Activated CD4-positive, alpha-beta T cell treated with anti-CD3 and anti-CD28 coated beads, Interleukin-2, amount 10 ng/mL, durations not matched to agents 7 days and 5 days (primary cell): ENCODE measurements around the gene DENND1A. TPM values are rescaled to one million over a fixed set of nuclear protein-coding genes. Genes with fewer than 3 reads are reported as not detected.

Source experiments
- CTCF ChIA-PET: fragments of 350-600 bp; sonication (Branson Sonifier 250); formaldehyde crosslinking; loops from one replicate; lab custom pipeline; 2021; ENCODE audit warnings: antibody characterized with exemption; lab: Charles Lee
- POLR2A ChIA-PET: fragments of 350-600 bp; sonication (Branson Sonifier 250); formaldehyde crosslinking; loops from one replicate; lab custom pipeline; 2021; ENCODE audit warnings: antibody characterized with exemption; lab: Charles Lee
- DNase-seq: peaks from one replicate; pipeline ENCODE4 v3.0.0-alpha.2; 2020
- H3K27ac Mint-ChIP-seq: one replicate; pipeline ENCODE4 v1.8.0; 2021; ENCODE audit warnings: mild to moderate bottlenecking, moderate library complexity, mixed read lengths
- H3K27me3 Mint-ChIP-seq: one replicate; pipeline ENCODE4 v1.8.0; 2021; ENCODE audit warnings: mixed read lengths
- H3K36me3 Mint-ChIP-seq: one replicate; pipeline ENCODE4 v1.8.0; 2021; ENCODE audit warnings: low read depth, mixed read lengths
- H3K4me1 Mint-ChIP-seq: one replicate; pipeline ENCODE4 v1.8.0; 2021; ENCODE audit warnings: mixed read lengths
- H3K4me3 Mint-ChIP-seq: one replicate; pipeline ENCODE4 v1.8.0; 2021; ENCODE audit warnings: mild to moderate bottlenecking, moderate library complexity, mixed read lengths
- H3K9me3 Mint-ChIP-seq: one replicate; pipeline ENCODE4 v1.8.0; 2021; ENCODE audit warnings: mixed read lengths
- total RNA-seq, 2 experiments: library from RNA; stranded (reverse); gene quantifications; one replicate each; pipeline ENCODE4 v1.2.3, GENCODE V29; 2021

Gene DENND1A
- total RNA-seq, 2 experiments from 2014 or later = 15.5 to 21.2 TPM

- no peak for DNase-seq
- H3K27ac Mint-ChIP-seq = peak overlapping the region; percentile 39
- H3K27me3 Mint-ChIP-seq = no peaks in the 10 kb centered on the region
- CTCF ChIA-PET = interaction anchor here (0.6 kb wide), 1 partner anchor 1033 kb away, joined by 3 read pairs; no protein-coding TSS in a partner anchor
- no peaks in the 10 kb centered on the region for H3K9me3 Mint-ChIP-seq
- POLR2A ChIA-PET = interaction anchor here (0.7 kb wide), 1 partner anchor 56 kb away, joined by 7 read pairs; no protein-coding TSS in a partner anchor
- no peak overlapping the region for H3K4me3 Mint-ChIP-seq
- H3K4me1 Mint-ChIP-seq = peaks cover 26% of the 10 kb centered on the region
- no peaks in the 10 kb centered on the region for H3K36me3 Mint-ChIP-seq
Measured at GRCh38 chr9:123358181-123358905, 571.6 kb downstream of the DENND1A start.

DNA sequence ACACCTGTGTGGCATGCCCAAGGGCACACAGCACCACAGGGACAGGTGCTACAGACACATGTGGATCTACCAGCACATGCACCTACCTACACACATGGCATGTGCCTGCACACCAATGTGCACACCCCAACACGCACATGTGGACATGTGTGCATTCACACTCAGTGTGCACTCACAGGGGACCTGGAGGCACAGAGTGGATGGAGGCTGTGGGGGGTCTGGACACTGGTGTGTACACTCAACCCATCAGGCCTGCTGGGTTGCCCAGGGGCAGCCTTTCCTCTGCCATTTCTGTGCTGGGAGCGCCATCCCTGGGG, 572.2 kb downstream of the DENND1A start:
- H3K36me3 Mint-ChIP-seq = no peaks in the 10 kb centered on the region
- H3K4me3 Mint-ChIP-seq = no peak overlapping the region
- no peak overlapping the region for H3K27ac Mint-ChIP-seq
- ChIA-PET POLR2A (no interaction called here), CTCF (no interaction called here)
- no peak for DNase-seq
- no peaks in the 10 kb centered on the region for H3K9me3 Mint-ChIP-seq
- H3K27me3 Mint-ChIP-seq = peaks cover 2% of the 10 kb centered on the region
- H3K4me1 Mint-ChIP-seq = peaks cover 26% of the 10 kb centered on the region

- ChIA-PET POLR2A (no interaction called here), CTCF (interaction anchor here (0.6 kb wide), 1 partner anchor 108 kb away, joined by 3 read pairs; no protein-coding TSS in a partner anchor)
- Mint-ChIP-seq H3K4me1 (peaks cover 26% of the 10 kb centered on the region), H3K4me3 (no peak overlapping the region), H3K36me3 (no peaks in the 10 kb centered on the region), H3K27ac (no peak overlapping the region), H3K9me3 (no peaks in the 10 kb centered on the region), H3K27me3 (peaks cover 4% of the 10 kb centered on the region)
- no peak for DNase-seq
Measured at GRCh38 chr9:123356851-123357742, 572.8 kb downstream of the DENND1A start.

GRCh38 chr9:123355761-123356431, 574.0 kb downstream of the DENND1A start, which contains the start of gene CRB2:
Gene CRB2, plus strand, starts transcription at chr9:123356197. Its CDS starts 64 bp downstream, at chr9:123356261.
- H3K27me3 Mint-ChIP-seq = peaks cover 4% of the 10 kb centered on the region
- no peaks in the 10 kb centered on the region for H3K36me3 Mint-ChIP-seq
- H3K4me3 Mint-ChIP-seq = no peak within 1 kb of the TSS
- DNase-seq = no peak
- CTCF ChIA-PET = interaction anchor here (0.6 to 2.9 kb wide), 3 partner anchors 16 to 109 kb away, joined by 3 to 11 read pairs (median 3); no protein-coding TSS in a partner anchor
- POLR2A ChIA-PET = no interaction called here
- H3K27ac Mint-ChIP-seq = peak within 1 kb of the TSS; percentile 62
- H3K4me1 Mint-ChIP-seq = peaks cover 26% of the 10 kb centered on the region
- no peaks in the 10 kb centered on the region for H3K9me3 Mint-ChIP-seq

GRCh38 chr9:123354806-123355508, 575.0 kb downstream of the DENND1A start:
- H3K4me3 Mint-ChIP-seq = no peak overlapping the region
- no peak for DNase-seq
- peaks cover 9% of the 10 kb centered on the region for H3K27me3 Mint-ChIP-seq
- peaks cover 19% of the 10 kb centered on the region for H3K4me1 Mint-ChIP-seq
- no peaks in the 10 kb centered on the region for H3K36me3 Mint-ChIP-seq
- peak overlapping the region; percentile 62 for H3K27ac Mint-ChIP-seq
- no peaks in the 10 kb centered on the region for H3K9me3 Mint-ChIP-seq
- POLR2A ChIA-PET = no interaction called here
- CTCF ChIA-PET = interaction anchor here (0.5 to 2.9 kb wide), 9 partner anchors 11 to 892 kb away, joined by 3 to 11 read pairs (median 3); no protein-coding TSS in a partner anchor

DNA sequence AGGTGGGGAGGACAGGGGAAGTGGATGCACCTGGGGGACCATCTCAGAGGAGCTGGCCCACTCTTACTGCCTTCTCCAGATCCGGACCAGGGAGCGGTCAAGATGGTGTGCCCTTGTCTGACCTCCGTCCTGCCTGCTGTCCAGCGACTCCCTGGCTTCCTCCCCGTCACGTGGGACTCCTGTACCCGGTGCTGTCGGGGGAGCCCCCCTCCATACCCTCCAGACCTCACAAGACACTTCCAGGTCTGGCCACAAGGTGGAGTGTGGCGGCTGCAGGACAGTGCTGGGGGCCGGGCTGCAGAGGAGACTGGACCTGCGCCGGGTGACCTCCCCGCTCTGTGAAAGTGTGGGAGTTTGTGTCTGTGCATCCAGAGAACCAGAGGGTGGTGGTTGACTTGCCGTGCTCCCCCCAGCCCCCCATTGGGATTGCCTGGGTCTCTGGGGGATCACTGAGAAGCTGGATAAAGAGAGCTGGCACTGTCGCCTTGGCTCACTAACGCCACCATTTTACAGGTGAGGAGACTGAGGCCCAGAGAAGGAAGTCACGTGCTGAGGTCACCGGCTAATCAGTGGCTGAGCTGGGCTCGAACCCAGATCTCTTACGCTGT, 575.8 kb downstream of the DENND1A start:
- Mint-ChIP-seq H3K4me3 (no peak overlapping the region), H3K9me3 (no peaks in the 10 kb centered on the region), H3K27ac (no peak overlapping the region), H3K4me1 (peaks cover 11% of the 10 kb centered on the region), H3K36me3 (no peaks in the 10 kb centered on the region), H3K27me3 (peaks cover 9% of the 10 kb centered on the region)
- DNase-seq = peak; percentile 57
- ChIA-PET POLR2A (no interaction called here), CTCF (interaction anchor here (0.5 to 2.9 kb wide), 10 partner anchors 10 to 517 kb away, joined by 3 to 11 read pairs (median 3); no protein-coding TSS in a partner anchor)

- H3K4me3 Mint-ChIP-seq = no peak overlapping the region
- H3K27me3 Mint-ChIP-seq = peaks cover 9% of the 10 kb centered on the region
- no peaks in the 10 kb centered on the region for H3K9me3 Mint-ChIP-seq
- peaks cover under 1% of the 10 kb centered on the region for H3K4me1 Mint-ChIP-seq
- H3K36me3 Mint-ChIP-seq = no peaks in the 10 kb centered on the region
- no peak for DNase-seq
- H3K27ac Mint-ChIP-seq = no peak overlapping the region
- POLR2A ChIA-PET = no interaction called here
- CTCF ChIA-PET = interaction anchor here (0.9 to 2.9 kb wide), 3 partner anchors 13 to 43 kb away, joined by 3 to 11 read pairs (median 4); no protein-coding TSS in a partner anchor
Measured at GRCh38 chr9:123353041-123353440, 576.9 kb downstream of the DENND1A start.

DNA sequence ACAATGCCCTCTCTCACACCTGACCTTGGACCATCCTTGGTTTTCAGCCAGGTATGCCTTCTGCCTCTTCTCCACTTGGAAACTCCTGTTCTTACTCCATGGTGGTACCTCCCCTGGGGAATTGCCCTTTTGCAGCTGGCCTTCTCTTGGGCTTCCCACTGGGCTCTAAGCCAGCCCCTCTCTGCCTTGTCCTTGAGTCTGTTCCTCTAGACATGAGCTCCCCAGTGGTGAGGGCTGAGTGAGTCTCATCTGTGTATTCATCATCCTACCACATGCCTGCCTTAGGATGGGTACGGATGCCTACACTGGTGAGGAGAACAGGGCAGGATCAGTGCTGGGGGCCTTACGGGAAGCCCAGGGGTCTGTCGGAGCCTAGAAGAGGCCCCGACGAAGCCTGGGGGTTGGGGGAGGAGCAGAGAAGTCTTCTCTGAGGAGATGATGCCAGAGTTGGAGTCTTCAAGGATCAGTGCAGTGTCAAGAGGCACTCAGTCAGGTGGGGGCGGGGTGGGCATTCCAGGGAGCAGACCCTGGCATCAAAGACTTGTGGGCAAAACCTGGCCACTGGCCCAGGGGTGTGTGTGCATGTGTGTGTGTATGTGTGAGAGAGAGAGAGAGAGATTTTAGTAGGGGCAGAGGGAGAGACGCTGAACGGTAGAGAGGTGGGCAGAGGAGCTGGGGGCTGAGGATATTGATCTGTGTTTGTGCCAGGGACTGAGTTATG, 579.2 kb downstream of the DENND1A start:
- no peak overlapping the region for H3K27ac Mint-ChIP-seq
- no peak for DNase-seq
- POLR2A ChIA-PET = no interaction called here
- H3K4me3 Mint-ChIP-seq = no peak overlapping the region
- peaks cover 9% of the 10 kb centered on the region for H3K27me3 Mint-ChIP-seq
- no peaks in the 10 kb centered on the region for H3K36me3 Mint-ChIP-seq
- CTCF ChIA-PET = interaction anchor here (0.9 to 1.8 kb wide), 10 partner anchors 9 to 887 kb away, joined by 3 to 19 read pairs (median 5); no protein-coding TSS in a partner anchor
- no peaks in the 10 kb centered on the region for H3K9me3 Mint-ChIP-seq
- H3K4me1 Mint-ChIP-seq = no peaks in the 10 kb centered on the region

- no peaks in the 10 kb centered on the region for H3K36me3 Mint-ChIP-seq
- POLR2A ChIA-PET = no interaction called here
- DNase-seq = peak; percentile 76
- H3K4me1 Mint-ChIP-seq = no peaks in the 10 kb centered on the region
- CTCF ChIA-PET = interaction anchor here (0.5 to 1.8 kb wide), 17 partner anchors 10 to 897 kb away, joined by 3 to 19 read pairs (median 4); no protein-coding TSS in a partner anchor
- no peak overlapping the region for H3K27ac Mint-ChIP-seq
- no peak overlapping the region for H3K4me3 Mint-ChIP-seq
- no peaks in the 10 kb centered on the region for H3K9me3 Mint-ChIP-seq
- peaks cover 9% of the 10 kb centered on the region for H3K27me3 Mint-ChIP-seq
Measured at GRCh38 chr9:123349691-123350480, 580.0 kb downstream of the DENND1A start.

GRCh38 chr9:123349033-123349432, 580.9 kb downstream of the DENND1A start:
- Mint-ChIP-seq H3K9me3 (no peaks in the 10 kb centered on the region), H3K36me3 (no peaks in the 10 kb centered on the region), H3K27me3 (peaks cover 9% of the 10 kb centered on the region), H3K27ac (no peak overlapping the region), H3K4me3 (no peak overlapping the region), H3K4me1 (no peaks in the 10 kb centered on the region)
- DNase-seq = no peak
- POLR2A ChIA-PET = interaction anchor here (0.6 to 0.7 kb wide), 2 partner anchors 22 to 436 kb away, joined by 3 to 4 read pairs; partner anchors contain the start of gene ZBTB6
- CTCF ChIA-PET = interaction anchor here (0.5 to 1.7 kb wide), 6 partner anchors 9 to 886 kb away, joined by 3 to 19 read pairs (median 6); no protein-coding TSS in a partner anchor
